Suprapubic skin (tissue), 4 donors: ENCODE measurements around the gene DPP9.

Source experiments
- CTCF ChIP-seq, 2 donors: fragments of 200-600 bp in 1 of 2; fragments of 450-650 bp in 1 of 2; sonication (generic) in 1 of 2; IDR thresholded peaks; one replicate each; pipeline ENCODE4 v1.5.1; 2016 to 2019; ENCODE audit warnings: antibody characterized with exemption in 2 of 2, mild to moderate bottlenecking in 1 of 2, moderate library complexity in 1 of 2
- EP300 ChIP-seq: sonication (generic); formaldehyde crosslinking; IDR thresholded peaks from one replicate; pipeline ENCODE4 v1.6.1; 2017; ENCODE audit warnings: antibody characterized with exemption
- POLR2A ChIP-seq, 2 donors: fragments of 450-650 bp; IDR thresholded peaks; one replicate each; pipeline ENCODE4 v1.6.1; 2017; ENCODE audit warnings: antibody characterized with exemption in 2 of 2, mild to moderate bottlenecking in 2 of 2, moderate library complexity in 2 of 2
- POLR2AphosphoS5 ChIP-seq, 3 donors: sonication (generic); formaldehyde crosslinking; IDR thresholded peaks; one replicate each; pipeline ENCODE4 v1.6.1; 2017; ENCODE audit warnings: antibody characterized with exemption in 3 of 3

GRCh38 chr19:4638317-4638716 lies 85.3 kb downstream of the DPP9 start:
- TF ChIP-seq CTCF (IDR thresholded peaks at IDR 0.05) (no peak), POLR2A (IDR thresholded peaks at IDR 0.05) (no peak), EP300 (no peak), POLR2AphosphoS5 (IDR thresholded peaks at IDR 0.05) (no peak)
